GM12801 (cell line): ENCODE data around the gene HSDL1.

Source experiments
- TF ChIP-seq, protein P1 (sequence below): IDR thresholded peaks from one replicate; pipeline ENCODE4 v1.5.1; 2011; ENCODE audit warnings: control low read depth; ENCODE audit not compliant: insufficient read length; ENCODE audit errors: extremely low read depth

The HSDL1 gene

DNA sequence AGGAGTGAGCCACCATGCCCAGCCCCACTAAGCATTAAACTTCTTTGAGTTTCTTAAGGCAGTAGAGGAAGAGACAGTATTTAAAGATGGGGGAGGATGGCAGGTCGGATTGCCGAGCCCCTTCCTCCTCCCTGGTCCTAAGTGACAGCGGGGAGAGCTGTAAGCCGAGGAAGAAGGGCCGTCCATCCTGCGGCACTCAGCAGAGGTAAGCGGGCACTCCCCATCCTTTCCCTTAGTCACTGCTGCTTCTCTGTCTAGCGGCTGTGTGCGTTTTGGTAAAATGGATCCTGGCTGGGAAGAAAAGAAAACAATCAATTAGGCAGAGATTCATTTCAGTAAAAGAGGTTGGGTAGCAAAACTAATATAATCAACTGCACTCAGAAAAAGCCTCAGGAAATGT, 14.0 kb upstream of the HSDL1 start:
- TF ChIP-seq, protein P1, sequence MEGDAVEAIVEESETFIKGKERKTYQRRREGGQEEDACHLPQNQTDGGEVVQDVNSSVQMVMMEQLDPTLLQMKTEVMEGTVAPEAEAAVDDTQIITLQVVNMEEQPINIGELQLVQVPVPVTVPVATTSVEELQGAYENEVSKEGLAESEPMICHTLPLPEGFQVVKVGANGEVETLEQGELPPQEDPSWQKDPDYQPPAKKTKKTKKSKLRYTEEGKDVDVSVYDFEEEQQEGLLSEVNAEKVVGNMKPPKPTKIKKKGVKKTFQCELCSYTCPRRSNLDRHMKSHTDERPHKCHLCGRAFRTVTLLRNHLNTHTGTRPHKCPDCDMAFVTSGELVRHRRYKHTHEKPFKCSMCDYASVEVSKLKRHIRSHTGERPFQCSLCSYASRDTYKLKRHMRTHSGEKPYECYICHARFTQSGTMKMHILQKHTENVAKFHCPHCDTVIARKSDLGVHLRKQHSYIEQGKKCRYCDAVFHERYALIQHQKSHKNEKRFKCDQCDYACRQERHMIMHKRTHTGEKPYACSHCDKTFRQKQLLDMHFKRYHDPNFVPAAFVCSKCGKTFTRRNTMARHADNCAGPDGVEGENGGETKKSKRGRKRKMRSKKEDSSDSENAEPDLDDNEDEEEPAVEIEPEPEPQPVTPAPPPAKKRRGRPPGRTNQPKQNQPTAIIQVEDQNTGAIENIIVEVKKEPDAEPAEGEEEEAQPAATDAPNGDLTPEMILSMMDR, result no peak

DNA sequence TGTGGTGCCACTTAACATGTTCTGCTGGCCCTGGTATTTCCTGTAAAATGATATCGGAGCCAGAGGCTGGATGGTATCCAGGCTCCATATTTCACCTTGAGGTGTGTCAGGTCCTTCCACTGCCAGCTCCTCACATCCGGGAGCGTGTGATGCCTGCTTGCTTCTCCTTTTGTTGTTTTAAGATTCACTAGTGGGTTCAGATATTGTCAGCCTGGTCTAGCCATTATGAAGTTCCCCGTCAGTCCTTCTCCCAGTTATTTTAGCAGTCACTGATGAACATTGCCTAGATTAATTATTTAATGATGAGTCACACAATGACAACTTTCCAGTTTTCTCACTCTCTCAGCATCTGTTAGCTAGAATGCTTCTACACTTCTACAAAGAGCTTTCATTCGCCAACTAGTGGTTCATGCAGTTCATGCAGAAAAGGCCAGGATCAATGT, 11.4 kb upstream of the HSDL1 start:
- TF ChIP-seq, protein P1, result no peak

DNA sequence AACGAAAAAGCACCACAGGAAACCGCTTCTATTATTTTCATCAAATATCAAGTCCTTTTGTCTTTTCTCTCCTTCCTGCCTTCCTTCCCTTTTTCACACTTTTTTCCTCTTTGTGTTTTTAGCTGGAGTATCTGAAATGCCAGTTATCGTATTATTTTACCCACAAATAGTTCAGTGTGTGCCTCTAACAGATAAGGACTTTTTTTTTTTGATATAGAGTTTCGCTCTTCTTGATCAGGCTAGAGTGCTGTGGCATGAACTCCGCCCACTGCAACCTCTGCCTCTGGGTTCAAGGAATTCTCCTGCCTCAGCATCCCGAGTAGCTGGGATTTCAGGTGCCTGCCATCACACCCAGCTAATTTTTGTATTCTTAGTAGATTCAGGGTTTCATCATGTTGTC, 10.8 kb upstream of the HSDL1 start:
- TF ChIP-seq, protein P1, result no peak

DNA sequence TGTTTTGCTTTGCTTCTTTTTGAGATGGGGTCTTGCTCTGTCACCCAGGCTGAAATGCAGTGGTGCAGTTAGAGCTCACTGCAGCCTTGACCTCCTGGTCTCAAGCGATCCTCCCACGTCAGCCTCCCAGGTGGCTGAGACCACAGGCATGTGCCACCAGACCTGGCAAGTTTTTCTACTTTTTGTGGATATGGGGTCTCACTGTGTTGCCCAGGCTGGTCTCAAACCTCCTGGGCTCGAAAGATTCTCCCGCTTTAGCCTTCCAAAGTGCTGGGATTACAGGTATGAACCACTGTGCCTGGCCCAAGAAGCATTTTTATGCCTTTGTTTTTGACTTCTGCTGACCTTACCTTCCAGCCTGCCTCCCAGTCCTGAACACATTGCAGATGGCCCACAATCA, 10.2 kb upstream of the HSDL1 start:
- TF ChIP-seq, protein P1, result no peak

DNA sequence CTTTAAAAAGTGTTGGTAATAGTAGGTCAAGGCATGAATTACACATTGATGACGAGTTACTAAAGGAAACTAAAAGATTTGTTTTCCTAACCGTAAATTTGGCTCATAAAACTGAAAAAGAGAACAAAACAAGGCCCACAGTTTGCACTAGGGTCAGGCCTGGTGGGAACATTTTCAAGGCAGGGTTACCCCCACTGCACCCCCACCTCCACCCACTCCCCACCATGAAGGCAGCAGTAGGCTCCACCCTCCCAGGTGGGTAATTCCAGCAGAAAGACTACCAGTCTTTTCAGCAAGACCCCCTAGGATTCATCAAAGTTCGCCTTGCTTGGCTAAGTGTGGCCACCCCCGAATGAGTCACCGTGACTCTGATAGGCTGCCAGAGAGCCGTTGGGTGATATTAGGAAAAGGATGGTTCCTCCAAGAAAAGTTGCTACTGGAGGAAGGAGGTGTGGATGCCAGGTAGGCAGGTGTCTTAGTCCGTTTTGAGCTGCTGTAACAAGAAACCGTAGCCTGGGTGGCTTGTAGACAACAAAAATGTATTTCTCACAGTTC, 8.8 kb upstream of the HSDL1 start:
- TF ChIP-seq, protein P1, result no peak

DNA sequence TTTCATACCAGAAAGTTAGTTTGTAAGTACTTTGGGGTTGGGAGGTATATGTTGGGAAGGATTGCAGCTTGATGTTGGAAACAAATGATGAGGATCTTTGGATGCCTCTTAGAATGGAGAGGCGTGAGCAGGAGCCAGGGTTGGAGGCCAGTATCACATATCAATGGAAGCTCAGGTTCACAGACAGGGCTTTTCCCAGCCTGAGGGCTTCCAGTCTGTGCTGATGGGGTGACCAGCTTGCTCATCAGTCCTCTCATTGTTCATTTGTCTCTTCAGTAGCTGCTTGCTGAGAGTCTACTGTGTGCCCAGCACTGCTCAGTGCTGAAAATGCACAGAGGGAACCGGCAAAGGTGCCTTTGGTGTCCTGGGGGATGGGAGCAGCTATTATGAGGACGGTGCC, 5.9 kb upstream of the HSDL1 start:
- TF ChIP-seq, protein P1, result no peak

DNA sequence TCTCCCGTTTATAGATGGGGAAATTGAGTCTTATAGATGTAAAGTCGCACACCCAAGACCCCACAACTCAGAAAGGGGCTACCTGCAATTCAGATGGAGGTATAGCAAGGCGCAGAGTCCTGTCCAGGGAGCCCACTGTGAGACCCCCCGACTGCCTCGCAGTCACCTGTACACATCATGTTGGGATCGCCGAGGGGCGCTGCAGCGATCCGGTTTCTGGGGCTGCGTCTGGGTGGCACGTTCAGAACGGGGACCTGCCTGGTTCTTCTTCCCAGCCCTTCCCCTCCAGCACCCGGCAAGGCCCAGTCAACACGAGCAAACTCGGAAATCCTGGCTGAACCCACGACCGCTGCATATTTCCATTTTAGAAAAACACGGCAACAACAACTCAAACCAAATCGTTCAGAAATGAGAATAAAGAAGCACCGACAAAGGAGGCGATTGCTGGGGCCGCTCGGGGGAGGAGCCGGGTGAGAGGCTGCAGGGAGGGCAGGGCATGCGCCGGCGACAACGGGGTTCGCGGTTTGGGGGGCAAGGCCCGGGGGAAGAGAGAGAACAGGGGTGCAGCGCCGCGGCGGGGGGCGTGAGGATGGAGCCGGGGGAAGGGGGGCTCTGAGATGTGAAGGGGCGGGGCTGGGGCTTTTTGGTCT, 643 bp downstream of the HSDL1 start:
- TF ChIP-seq, protein P1, result no peak
